ENCODE results near the gene HECW1.

GRCh38 chr7:43390576-43390975 lies 278.1 kb downstream of the HECW1 start:
- TF ChIP-seq CTCF (conservative IDR thresholded peaks at IDR 0.05 in 1 of 2, IDR thresholded peaks at IDR 0.05 in 1 of 2; ENCODE audit: extremely low read depth in 1 of 2, insufficient read depth in 1 of 2, low read depth in 1 of 2, low read length in 2 of 2) (no peak), EZH2 (IDR thresholded peaks at IDR 0.05; ENCODE audit: borderline replicate concordance, low read length) (no peak)

Measured in mammary epithelial cell (primary cell).